HG03460 (cell line): ENCODE data around the gene GARNL3.

Experiments used
- ATAC-seq: cut with Tn5 transposase; IDR thresholded peaks from one replicate; pipeline ENCODE4 v1.9.1; 2021; ENCODE audit not compliant: unreplicated experiment

Gene GARNL3

GRCh38 chr9:127308652-127309434 lies 44.3 kb downstream of the GARNL3 start:
- no peak for ATAC-seq

- no peak for ATAC-seq
These were observed 45.1 kb downstream of the GARNL3 start for GRCh38 chr9:127309715-127310114.

- ATAC-seq: no peak
These were observed 46.7 kb downstream of the GARNL3 start for GRCh38 chr9:127311239-127311741.

GRCh38 chr9:127313042-127313560 lies 48.5 kb downstream of the GARNL3 start:
- no peak for ATAC-seq

- no peak for ATAC-seq
These were observed 50.3 kb downstream of the GARNL3 start for GRCh38 chr9:127314911-127315310.

- ATAC-seq: no peak
These were observed 52.2 kb downstream of the GARNL3 start for GRCh38 chr9:127316586-127317323.

- no peak for ATAC-seq
These were observed 54.1 kb downstream of the GARNL3 start for GRCh38 chr9:127318651-127319167.

GRCh38 chr9:127319366-127320114 lies 55.0 kb downstream of the GARNL3 start:
- ATAC-seq: no peak

GRCh38 chr9:127320115-127320378 lies 55.5 kb downstream of the GARNL3 start:
- ATAC-seq: no peak

- ATAC-seq: no peak
These were observed 58.8 kb downstream of the GARNL3 start for GRCh38 chr9:127323393-127323792.

- no peak for ATAC-seq
These were observed 65.9 kb downstream of the GARNL3 start for GRCh38 chr9:127330501-127330900.

- no peak for ATAC-seq
These were observed 68.9 kb downstream of the GARNL3 start for GRCh38 chr9:127333221-127334064.

GRCh38 chr9:127334725-127335124 lies 70.2 kb downstream of the GARNL3 start:
- ATAC-seq: no peak

- ATAC-seq: no peak
These were observed 71.5 kb downstream of the GARNL3 start for GRCh38 chr9:127336086-127336485.

- no peak for ATAC-seq
These were observed 72.2 kb downstream of the GARNL3 start for GRCh38 chr9:127336506-127337352.

- ATAC-seq: no peak
These were observed 76.1 kb downstream of the GARNL3 start for GRCh38 chr9:127340721-127341120.

GRCh38 chr9:127341152-127341551 lies 76.6 kb downstream of the GARNL3 start:
- no peak for ATAC-seq

GRCh38 chr9:127344368-127345000 lies 79.9 kb downstream of the GARNL3 start:
- no peak for ATAC-seq

- ATAC-seq: no peak
These were observed 81.0 kb downstream of the GARNL3 start for GRCh38 chr9:127345566-127345965.
